SK-N-SH treated with all-trans-retinoic acid at 6 μM for 48 hours (cell line): ENCODE data around the gene PEX5L.

Source experiments
- ATAC-seq: fragments of 200-7000 bp; cut with Tn5 transposase; 3 replicates; pipeline ENCODE4 v1.9.1; 2020; ENCODE audit warnings: mild to moderate bottlenecking, moderate library complexity
- ARNTL ChIP-seq: fragments of 450-650 bp; formaldehyde crosslinking; IDR thresholded peaks from 2 replicates; pipeline ENCODE4 v1.5.0; 2020; ENCODE audit warnings: low read depth, mild to moderate bottlenecking, moderate library complexity, borderline replicate concordance
- BACH2 ChIP-seq: fragments of 250-450 bp; sonication (Bioruptor Pico); IDR thresholded peaks from 2 replicates; pipeline ENCODE4 v1.9.0; 2021; ENCODE audit warnings: mild to moderate bottlenecking, borderline replicate concordance
- CSDC2 ChIP-seq: fragments of 250-450 bp; sonication (Bioruptor Pico); IDR thresholded peaks from 2 replicates; pipeline ENCODE4 v1.5.0; 2020; ENCODE audit warnings: mild to moderate bottlenecking, moderate library complexity
- ESRRG ChIP-seq: fragments of 250-450 bp; sonication (Bioruptor Pico); IDR thresholded peaks from 2 replicates; pipeline ENCODE4 v1.6.1; 2021; ENCODE audit warnings: mild to moderate bottlenecking
- GLIS3 ChIP-seq: fragments of 250-450 bp; sonication (Bioruptor Pico); IDR thresholded peaks from 2 replicates; pipeline ENCODE4 v1.5.0; 2020; ENCODE audit warnings: mild to moderate bottlenecking, moderate library complexity
- ISL1 ChIP-seq: fragments of 250-450 bp; sonication (Bioruptor Pico); IDR thresholded peaks from 2 replicates; pipeline ENCODE4 v2.1.2; 2022; ENCODE audit warnings: mild to moderate bottlenecking, moderate library complexity
- OSR1 ChIP-seq: fragments of 250-450 bp; sonication (Bioruptor Pico); IDR thresholded peaks from 2 replicates; pipeline ENCODE4 v1.8.0; 2022; ENCODE audit warnings: moderate library complexity, mild to moderate bottlenecking, inconsistent platforms
- PPARA ChIP-seq: fragments of 250-450 bp; sonication (Bioruptor Pico); IDR thresholded peaks from 2 replicates; pipeline ENCODE4 v1.5.0; 2020; ENCODE audit warnings: mild to moderate bottlenecking, borderline replicate concordance
- RARB ChIP-seq: fragments of 250-450 bp; sonication (Bioruptor Pico); IDR thresholded peaks from 2 replicates; pipeline ENCODE4 v1.8.0; 2021; ENCODE audit warnings: mild to moderate bottlenecking, moderate library complexity
- SNAI2 ChIP-seq: fragments of 250-450 bp; sonication (Bioruptor Pico); IDR thresholded peaks from 2 replicates; pipeline ENCODE4 v1.5.0; 2020; ENCODE audit warnings: mild to moderate bottlenecking, moderate library complexity
- TCF4 ChIP-seq: fragments of 250-450 bp; sonication (Bioruptor Pico); IDR thresholded peaks from 2 replicates; pipeline ENCODE4 v1.8.0; 2021; ENCODE audit warnings: mild to moderate bottlenecking, moderate library complexity, borderline replicate concordance
- TOX ChIP-seq: fragments of 250-450 bp; sonication (Bioruptor Pico); IDR thresholded peaks from 2 replicates; pipeline ENCODE4 v1.8.0; 2021; ENCODE audit warnings: mild to moderate bottlenecking, moderate library complexity, borderline replicate concordance
- ZC3H10 ChIP-seq: fragments of 250-450 bp; sonication (Bioruptor Pico); IDR thresholded peaks from 2 replicates; pipeline ENCODE4 v1.5.1; 2021; ENCODE audit warnings: mild to moderate bottlenecking, moderate library complexity
- ZFP3 ChIP-seq: fragments of 250-450 bp; sonication (Bioruptor Pico); IDR thresholded peaks from 2 replicates; pipeline ENCODE4 v1.5.0; 2020; ENCODE audit warnings: mild to moderate bottlenecking, moderate library complexity
- ZFP30 ChIP-seq: fragments of 450-650 bp; formaldehyde crosslinking; IDR thresholded peaks from 2 replicates; pipeline ENCODE4 v1.5.0; 2022; ENCODE audit warnings: mild to moderate bottlenecking, moderate library complexity
- ZNF565 ChIP-seq: fragments of 450-650 bp; formaldehyde crosslinking; conservative IDR thresholded peaks from 2 replicates; pipeline ENCODE4 v1.5.0; 2020; ENCODE audit warnings: low read depth, mild to moderate bottlenecking, moderate library complexity
- ZNF70 ChIP-seq: fragments of 450-650 bp; formaldehyde crosslinking; IDR thresholded peaks from 2 replicates; pipeline ENCODE4 v1.5.0; 2020; ENCODE audit warnings: mild to moderate bottlenecking, moderate library complexity
- ZNF8 ChIP-seq: fragments of 450-650 bp; formaldehyde crosslinking; IDR thresholded peaks from 2 replicates; pipeline ENCODE4 v1.5.0; 2020; ENCODE audit warnings: mild to moderate bottlenecking, moderate library complexity
- TF ChIP-seq, protein P1 (sequence below): fragments of 250-450 bp; sonication (Bioruptor Pico); IDR thresholded peaks from 2 replicates; pipeline ENCODE4 v1.5.1; 2021; ENCODE audit warnings: mild to moderate bottlenecking, moderate library complexity
- TF ChIP-seq, protein P2 (sequence below): fragments of 250-450 bp; sonication (Bioruptor Pico); IDR thresholded peaks from 2 replicates; pipeline ENCODE4 v1.5.0; 2020; ENCODE audit warnings: mild to moderate bottlenecking, moderate library complexity
- TF ChIP-seq, protein P3 (sequence below): fragments of 250-450 bp; sonication (Bioruptor Pico); IDR thresholded peaks from 2 replicates; pipeline ENCODE4 v1.8.0; 2020; ENCODE audit warnings: mild to moderate bottlenecking, moderate library complexity, borderline replicate concordance
- TF ChIP-seq, protein P4 (sequence below): fragments of 250-450 bp; sonication (Bioruptor Pico); IDR thresholded peaks from 2 replicates; pipeline ENCODE4 v1.8.0; 2021; ENCODE audit warnings: low read depth, mild to moderate bottlenecking, moderate library complexity, borderline replicate concordance
- TF ChIP-seq, protein P5 (sequence below): fragments of 250-450 bp; sonication (Bioruptor Pico); IDR thresholded peaks from 2 replicates; pipeline ENCODE4 v1.5.1; 2020; ENCODE audit warnings: low read depth, mild to moderate bottlenecking, moderate library complexity

Gene PEX5L

DNA sequence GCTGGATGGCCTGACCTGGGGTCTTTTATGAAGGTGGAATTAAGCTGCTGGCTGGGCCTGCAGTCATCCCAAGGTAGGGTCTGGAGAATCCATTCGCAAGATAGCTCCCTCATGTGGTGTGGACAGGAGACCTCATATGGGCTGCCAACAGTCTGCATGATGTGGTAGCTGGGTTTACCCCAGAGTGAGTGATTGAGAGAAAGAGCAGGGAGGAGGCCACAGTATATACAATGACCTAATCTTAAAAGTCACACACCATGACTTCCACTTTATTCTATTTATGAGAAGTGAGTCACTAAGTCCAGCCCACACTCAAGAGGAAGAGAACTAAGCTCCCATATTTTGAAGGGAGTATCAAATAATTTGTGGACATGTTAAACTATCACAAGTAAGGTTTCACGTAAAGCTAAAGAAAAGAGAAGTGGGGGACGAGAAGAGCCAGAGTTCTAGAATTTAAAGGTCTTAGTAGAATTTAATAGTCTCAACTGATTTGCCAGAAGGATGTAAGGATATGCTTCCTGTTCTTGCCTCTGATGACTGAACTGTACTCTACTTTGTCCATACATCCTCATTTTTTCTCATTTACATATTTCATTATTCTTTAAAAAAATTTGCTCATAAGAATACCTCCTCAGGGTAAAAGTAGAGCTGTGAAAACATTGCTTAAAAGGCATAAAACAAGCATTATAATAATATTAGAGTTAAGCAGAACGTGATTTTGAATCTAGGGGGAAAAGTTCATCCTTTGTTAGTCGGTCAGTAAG, 184.4 kb downstream of the PEX5L start:
- TF ChIP-seq CSDC2 (CRISPR knock-in tag) (no peak), ZFP3 (CRISPR knock-in tag) (no peak), TCF4 (CRISPR knock-in tag) (no peak), TOX (CRISPR knock-in tag) (no peak), ISL1 (CRISPR knock-in tag) (no peak), GLIS3 (CRISPR knock-in tag) (no peak), OSR1 (CRISPR knock-in tag) (no peak), PPARA (CRISPR knock-in tag) (no peak), ZNF8 (no peak), ZNF565 (CRISPR knock-in tag) (no peak), BACH2 (CRISPR knock-in tag) (no peak)
- TF ChIP-seq, protein P1, sequence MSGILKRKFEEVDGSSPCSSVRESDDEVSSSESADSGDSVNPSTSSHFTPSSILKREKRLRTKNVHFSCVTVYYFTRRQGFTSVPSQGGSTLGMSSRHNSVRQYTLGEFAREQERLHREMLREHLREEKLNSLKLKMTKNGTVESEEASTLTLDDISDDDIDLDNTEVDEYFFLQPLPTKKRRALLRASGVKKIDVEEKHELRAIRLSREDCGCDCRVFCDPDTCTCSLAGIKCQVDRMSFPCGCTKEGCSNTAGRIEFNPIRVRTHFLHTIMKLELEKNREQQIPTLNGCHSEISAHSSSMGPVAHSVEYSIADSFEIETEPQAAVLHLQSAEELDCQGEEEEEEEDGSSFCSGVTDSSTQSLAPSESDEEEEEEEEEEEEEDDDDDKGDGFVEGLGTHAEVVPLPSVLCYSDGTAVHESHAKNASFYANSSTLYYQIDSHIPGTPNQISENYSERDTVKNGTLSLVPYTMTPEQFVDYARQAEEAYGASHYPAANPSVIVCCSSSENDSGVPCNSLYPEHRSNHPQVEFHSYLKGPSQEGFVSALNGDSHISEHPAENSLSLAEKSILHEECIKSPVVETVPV (CRISPR knock-in tag) = no peak
- TF ChIP-seq, protein P2, sequence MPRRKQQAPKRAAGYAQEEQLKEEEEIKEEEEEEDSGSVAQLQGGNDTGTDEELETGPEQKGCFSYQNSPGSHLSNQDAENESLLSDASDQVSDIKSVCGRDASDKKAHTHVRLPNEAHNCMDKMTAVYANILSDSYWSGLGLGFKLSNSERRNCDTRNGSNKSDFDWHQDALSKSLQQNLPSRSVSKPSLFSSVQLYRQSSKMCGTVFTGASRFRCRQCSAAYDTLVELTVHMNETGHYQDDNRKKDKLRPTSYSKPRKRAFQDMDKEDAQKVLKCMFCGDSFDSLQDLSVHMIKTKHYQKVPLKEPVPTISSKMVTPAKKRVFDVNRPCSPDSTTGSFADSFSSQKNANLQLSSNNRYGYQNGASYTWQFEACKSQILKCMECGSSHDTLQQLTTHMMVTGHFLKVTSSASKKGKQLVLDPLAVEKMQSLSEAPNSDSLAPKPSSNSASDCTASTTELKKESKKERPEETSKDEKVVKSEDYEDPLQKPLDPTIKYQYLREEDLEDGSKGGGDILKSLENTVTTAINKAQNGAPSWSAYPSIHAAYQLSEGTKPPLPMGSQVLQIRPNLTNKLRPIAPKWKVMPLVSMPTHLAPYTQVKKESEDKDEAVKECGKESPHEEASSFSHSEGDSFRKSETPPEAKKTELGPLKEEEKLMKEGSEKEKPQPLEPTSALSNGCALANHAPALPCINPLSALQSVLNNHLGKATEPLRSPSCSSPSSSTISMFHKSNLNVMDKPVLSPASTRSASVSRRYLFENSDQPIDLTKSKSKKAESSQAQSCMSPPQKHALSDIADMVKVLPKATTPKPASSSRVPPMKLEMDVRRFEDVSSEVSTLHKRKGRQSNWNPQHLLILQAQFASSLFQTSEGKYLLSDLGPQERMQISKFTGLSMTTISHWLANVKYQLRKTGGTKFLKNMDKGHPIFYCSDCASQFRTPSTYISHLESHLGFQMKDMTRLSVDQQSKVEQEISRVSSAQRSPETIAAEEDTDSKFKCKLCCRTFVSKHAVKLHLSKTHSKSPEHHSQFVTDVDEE (CRISPR knock-in tag) = no peak
- TF ChIP-seq, protein P3, sequence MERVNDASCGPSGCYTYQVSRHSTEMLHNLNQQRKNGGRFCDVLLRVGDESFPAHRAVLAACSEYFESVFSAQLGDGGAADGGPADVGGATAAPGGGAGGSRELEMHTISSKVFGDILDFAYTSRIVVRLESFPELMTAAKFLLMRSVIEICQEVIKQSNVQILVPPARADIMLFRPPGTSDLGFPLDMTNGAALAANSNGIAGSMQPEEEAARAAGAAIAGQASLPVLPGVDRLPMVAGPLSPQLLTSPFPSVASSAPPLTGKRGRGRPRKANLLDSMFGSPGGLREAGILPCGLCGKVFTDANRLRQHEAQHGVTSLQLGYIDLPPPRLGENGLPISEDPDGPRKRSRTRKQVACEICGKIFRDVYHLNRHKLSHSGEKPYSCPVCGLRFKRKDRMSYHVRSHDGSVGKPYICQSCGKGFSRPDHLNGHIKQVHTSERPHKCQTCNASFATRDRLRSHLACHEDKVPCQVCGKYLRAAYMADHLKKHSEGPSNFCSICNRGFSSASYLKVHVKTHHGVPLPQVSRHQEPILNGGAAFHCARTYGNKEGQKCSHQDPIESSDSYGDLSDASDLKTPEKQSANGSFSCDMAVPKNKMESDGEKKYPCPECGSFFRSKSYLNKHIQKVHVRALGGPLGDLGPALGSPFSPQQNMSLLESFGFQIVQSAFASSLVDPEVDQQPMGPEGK (CRISPR knock-in tag) = no peak
- ATAC-seq = peak; percentile 59

DNA sequence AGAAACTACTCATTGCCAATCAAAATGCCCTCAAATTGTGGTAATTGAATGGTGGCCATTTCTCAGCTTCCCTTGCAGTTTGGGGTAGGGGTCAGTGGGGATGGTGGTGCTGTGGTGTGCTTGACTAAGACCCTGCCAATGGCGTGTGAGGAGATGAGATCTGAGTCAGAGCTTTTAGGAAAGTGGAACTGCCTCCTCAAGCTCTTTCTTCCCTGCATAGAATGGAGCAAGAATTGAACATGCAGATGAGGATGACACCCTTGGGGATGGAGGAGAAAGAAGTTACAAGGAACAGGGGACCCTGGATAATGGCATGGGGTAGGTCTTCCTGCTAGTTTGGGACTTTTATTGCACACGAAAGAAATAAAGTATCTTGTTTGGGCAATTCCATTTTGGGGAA, 188.0 kb downstream of the PEX5L start:
- TF ChIP-seq TOX (CRISPR knock-in tag) (no peak), CSDC2 (CRISPR knock-in tag) (no peak), ZNF70 (CRISPR knock-in tag) (no peak), ZFP30 (CRISPR knock-in tag) (no peak), ZFP3 (CRISPR knock-in tag) (no peak), ESRRG (CRISPR knock-in tag) (no peak), ISL1 (CRISPR knock-in tag) (no peak), BACH2 (CRISPR knock-in tag) (no peak), OSR1 (CRISPR knock-in tag) (no peak), ZC3H10 (CRISPR knock-in tag) (no peak), RARB (CRISPR knock-in tag) (no peak), ARNTL (no peak), TCF4 (CRISPR knock-in tag) (no peak), ZNF565 (CRISPR knock-in tag) (no peak), SNAI2 (CRISPR knock-in tag) (no peak)
- TF ChIP-seq, protein P4, sequence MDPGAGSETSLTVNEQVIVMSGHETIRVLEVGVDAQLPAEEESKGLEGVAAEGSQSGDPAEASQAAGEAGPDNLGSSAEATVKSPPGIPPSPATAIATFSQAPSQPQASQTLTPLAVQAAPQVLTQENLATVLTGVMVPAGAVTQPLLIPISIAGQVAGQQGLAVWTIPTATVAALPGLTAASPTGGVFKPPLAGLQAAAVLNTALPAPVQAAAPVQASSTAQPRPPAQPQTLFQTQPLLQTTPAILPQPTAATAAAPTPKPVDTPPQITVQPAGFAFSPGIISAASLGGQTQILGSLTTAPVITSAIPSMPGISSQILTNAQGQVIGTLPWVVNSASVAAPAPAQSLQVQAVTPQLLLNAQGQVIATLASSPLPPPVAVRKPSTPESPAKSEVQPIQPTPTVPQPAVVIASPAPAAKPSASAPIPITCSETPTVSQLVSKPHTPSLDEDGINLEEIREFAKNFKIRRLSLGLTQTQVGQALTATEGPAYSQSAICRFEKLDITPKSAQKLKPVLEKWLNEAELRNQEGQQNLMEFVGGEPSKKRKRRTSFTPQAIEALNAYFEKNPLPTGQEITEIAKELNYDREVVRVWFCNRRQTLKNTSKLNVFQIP (CRISPR knock-in tag) = no peak

DNA sequence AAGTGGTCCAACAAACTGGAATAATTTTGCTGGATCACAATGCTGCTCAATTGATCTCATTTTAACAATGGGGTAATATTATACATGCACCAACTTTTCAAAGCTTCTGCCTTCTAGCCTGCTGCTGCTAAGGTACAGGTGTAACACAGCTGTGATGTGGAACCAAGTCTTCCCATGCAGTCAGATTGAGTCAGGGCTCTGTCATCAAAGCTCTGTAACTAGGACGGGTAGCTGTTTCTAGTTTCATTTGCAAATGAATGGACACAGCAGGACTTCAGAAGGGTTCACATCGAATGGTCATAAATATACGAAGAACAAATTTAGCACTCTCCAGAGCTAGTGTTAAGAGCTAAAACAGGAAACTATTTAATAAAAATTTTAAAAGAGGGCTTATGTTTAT, 194.7 kb downstream of the PEX5L start:
- no peak for ATAC-seq
- TF ChIP-seq ZNF8 = no peak
- TF ChIP-seq PPARA (CRISPR knock-in tag) = no peak
- TF ChIP-seq, protein P2 (CRISPR knock-in tag) = no peak
- TF ChIP-seq, protein P5, sequence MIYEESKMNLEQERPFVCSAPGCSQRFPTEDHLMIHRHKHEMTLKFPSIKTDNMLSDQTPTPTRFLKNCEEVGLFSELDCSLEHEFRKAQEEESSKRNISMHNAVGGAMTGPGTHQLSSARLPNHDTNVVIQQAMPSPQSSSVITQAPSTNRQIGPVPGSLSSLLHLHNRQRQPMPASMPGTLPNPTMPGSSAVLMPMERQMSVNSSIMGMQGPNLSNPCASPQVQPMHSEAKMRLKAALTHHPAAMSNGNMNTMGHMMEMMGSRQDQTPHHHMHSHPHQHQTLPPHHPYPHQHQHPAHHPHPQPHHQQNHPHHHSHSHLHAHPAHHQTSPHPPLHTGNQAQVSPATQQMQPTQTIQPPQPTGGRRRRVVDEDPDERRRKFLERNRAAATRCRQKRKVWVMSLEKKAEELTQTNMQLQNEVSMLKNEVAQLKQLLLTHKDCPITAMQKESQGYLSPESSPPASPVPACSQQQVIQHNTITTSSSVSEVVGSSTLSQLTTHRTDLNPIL (CRISPR knock-in tag) = no peak
- TF ChIP-seq, protein P4 (CRISPR knock-in tag) = no peak
- TF ChIP-seq ZNF70 (CRISPR knock-in tag) = no peak
- TF ChIP-seq TCF4 (CRISPR knock-in tag) = no peak
- no peak for TF ChIP-seq ZNF565 (CRISPR knock-in tag)
- TF ChIP-seq ARNTL = no peak

More for the DNA sequence above, 188.0 kb downstream of the PEX5L start:
- no peak for ATAC-seq
